Smooth muscle cell (in vitro differentiated cells): ENCODE results near the gene SLC46A1. TPM values are rescaled to one million over a fixed set of nuclear protein-coding genes. Genes with fewer than 3 reads are reported as not detected.

ENCODE experiments used
- DNase-seq: peaks from one replicate; lab custom pipeline; 2025; ENCODE audit not compliant: unreplicated experiment; lab: John Stamatoyannopoulos, UW
- H2AFZ ChIP-seq: fragments of 200-600 bp; sonication (generic); 2 replicates; pipeline ENCODE4 v1.6.0; 2016; ENCODE audit warnings: antibody characterized with exemption, low read depth, mild to moderate bottlenecking
- H3F3A ChIP-seq: fragments of 200-600 bp; sonication (generic); 2 replicates; pipeline ENCODE4 v1.6.0; 2017; ENCODE audit warnings: antibody characterized with exemption, low read depth
- H3K27ac ChIP-seq: fragments of 200-600 bp; sonication (generic); 2 replicates; pipeline ENCODE4 v1.5.1; 2016; ENCODE audit warnings: low read depth, mild to moderate bottlenecking
- H3K27me3 ChIP-seq: fragments of 200-600 bp; sonication (generic); 2 replicates; pipeline ENCODE4 v1.6.1; 2016; ENCODE audit warnings: low read depth, mild to moderate bottlenecking
- H3K36me3 ChIP-seq: fragments of 200-600 bp; sonication (generic); 2 replicates; pipeline ENCODE4 v1.5.1; 2016; ENCODE audit warnings: low read depth
- H3K4me1 ChIP-seq: fragments of 200-600 bp; sonication (generic); 2 replicates; pipeline ENCODE4 v1.5.1; 2016; ENCODE audit warnings: low read depth
- H3K4me2 ChIP-seq: fragments of 200-600 bp; sonication (generic); 2 replicates; pipeline ENCODE4 v1.6.0; 2016; ENCODE audit warnings: mild to moderate bottlenecking
- H3K4me3 ChIP-seq: fragments of 200-600 bp; sonication (generic); 2 replicates; pipeline ENCODE4 v1.5.1; 2016; ENCODE audit warnings: mild to moderate bottlenecking
- H3K79me2 ChIP-seq: fragments of 200-600 bp; sonication (generic); 2 replicates; pipeline ENCODE4 v1.6.0; 2016; ENCODE audit warnings: low read depth, mild to moderate bottlenecking
- H3K9ac ChIP-seq: fragments of 200-600 bp; sonication (generic); 2 replicates; pipeline ENCODE4 v1.6.0; 2016; ENCODE audit warnings: low read depth
- H3K9me3 ChIP-seq: fragments of 200-600 bp; sonication (generic); replicated peaks from 2 replicates; pipeline ENCODE4 v1.5.1; 2016; ENCODE audit warnings: low read depth
- H4K20me1 ChIP-seq: fragments of 200-600 bp; sonication (generic); 2 replicates; pipeline ENCODE4 v1.6.0; 2016; ENCODE audit warnings: low read depth
- CTCF ChIP-seq: fragments of 200-600 bp; sonication (generic); IDR thresholded peaks from 2 replicates; pipeline ENCODE4 v1.5.1; 2017; ENCODE audit warnings: borderline replicate concordance, mild to moderate bottlenecking, antibody characterized with exemption; ENCODE audit not compliant: insufficient read depth, poor library complexity, severe bottlenecking
- WGBS: methylation state at CpG from one replicate; pipeline ENCODE4 v1.1.7; 2016; ENCODE audit warnings: low lambda C conversion rate; 5-methylcytosine and 5-hydroxymethylcytosine counted together
- polyA plus RNA-seq: library from polyadenylated mRNA; unstranded; fragments of >200 nt; fragmentation: Nextera tagmentation; extraction: Ambion mirVana; gene quantifications from 2 replicates; pipeline ENCODE4 v1.2.1, GENCODE V29; 2016
- total RNA-seq: library from RNA; depleted of rRNA; stranded (reverse); fragments of >200 nt; gene quantifications from 2 replicates; pipeline ENCODE4 v1.2.3, GENCODE V29; 2014

The SLC46A1 gene
- total and polyA plus RNA-seq, 2 experiments from 2014 or later = 7.0 to 20.9 TPM

GRCh38 chr17:28364665-28365363 lies 41.2 kb downstream of the SLC46A1 start, which contains the start of gene SEBOX:
TSS of gene SEBOX (minus strand) at chr17:28365199. CDS start at chr17:28365151, 48 bp downstream.
- Histone ChIP-seq H2AFZ (no peak within 1 kb of the TSS), H3K36me3 (peaks cover 5% of the 10 kb centered on the region), H4K20me1 (no peaks in the 10 kb centered on the region), H3K4me1 (peaks cover 3% of the 10 kb centered on the region), H3F3A (no peaks in the 10 kb centered on the region), H3K27ac (no peak within 1 kb of the TSS), H3K9me3 (no peaks in the 10 kb centered on the region), H3K27me3 (no peaks in the 10 kb centered on the region), H3K79me2 (no peaks in the 10 kb centered on the region), H3K4me2 (no peak within 1 kb of the TSS), H3K9ac (no peak within 1 kb of the TSS), H3K4me3 (no peak within 1 kb of the TSS)
- TF ChIP-seq CTCF = no peak
- no peak for DNase-seq
- WGBS = 96% methylated on average over 12 of the region's 13 CpGs

GRCh38 chr17:28363776-28364650 lies 42.0 kb downstream of the SLC46A1 start:
- TF ChIP-seq CTCF = no peak
- 99% methylated on average over 8 of the region's 8 CpGs for WGBS

GRCh38 chr17:28363186-28363585 lies 42.8 kb downstream of the SLC46A1 start:
- Histone ChIP-seq H2AFZ (no peak overlapping the region), H3K27ac (no peak overlapping the region), H3K36me3 (peaks cover 9% of the 10 kb centered on the region), H3K79me2 (peaks cover 8% of the 10 kb centered on the region), H3F3A (no peaks in the 10 kb centered on the region), H3K4me3 (no peak overlapping the region), H3K4me2 (no peak overlapping the region), H3K9me3 (no peaks in the 10 kb centered on the region), H3K9ac (no peak overlapping the region), H3K4me1 (peaks cover 7% of the 10 kb centered on the region), H4K20me1 (no peaks in the 10 kb centered on the region), H3K27me3 (no peaks in the 10 kb centered on the region)
- no peak for DNase-seq
- WGBS = 93% methylated on average over 5 of the region's 5 CpGs
- TF ChIP-seq CTCF = no peak

More at GRCh38 chr17:28363776-28364650, 42.0 kb downstream of the SLC46A1 start:
- Histone ChIP-seq H3K9me3 (no peaks in the 10 kb centered on the region), H3K36me3 (peaks cover 9% of the 10 kb centered on the region), H3F3A (no peaks in the 10 kb centered on the region), H3K79me2 (no peaks in the 10 kb centered on the region), H4K20me1 (no peaks in the 10 kb centered on the region), H2AFZ (no peak overlapping the region), H3K4me1 (no peaks in the 10 kb centered on the region), H3K27ac (no peak overlapping the region), H3K9ac (no peak overlapping the region), H3K27me3 (no peaks in the 10 kb centered on the region), H3K4me2 (no peak overlapping the region), H3K4me3 (no peak overlapping the region)
- no peak for DNase-seq
